Ascending aorta (tissue), 2 donors: ENCODE measurements around the gene ZNF394. TPM values are rescaled to one million over a fixed set of nuclear protein-coding genes. Genes with fewer than 3 reads are reported as not detected.

Experiments used
- DNase-seq, 2 donors: peaks; one replicate each; pipeline ENCODE4 v3.0.0-alpha.2; 2019; ENCODE audit warnings: low spot score in 2 of 2
- H3K27ac ChIP-seq, 2 donors: fragments of 200-600 bp; sonication (generic); one replicate each; pipeline ENCODE4 v1.5.1; 2016 to 2017; ENCODE audit warnings: mild to moderate bottlenecking in 1 of 2
- H3K27me3 ChIP-seq: fragments of 200-600 bp; sonication (generic); one replicate; pipeline ENCODE4 v1.5.1; 2017
- H3K36me3 ChIP-seq, 2 donors: fragments of 200-600 bp; sonication (generic); one replicate each; pipeline ENCODE4 v1.5.1; 2016
- H3K4me1 ChIP-seq, 2 donors: fragments of 200-600 bp; sonication (generic); one replicate each; pipeline ENCODE4 v1.5.1; 2016 to 2017; ENCODE audit warnings: mild to moderate bottlenecking in 1 of 2
- H3K4me3 ChIP-seq, 2 donors: fragments of 200-600 bp; sonication (generic); one replicate each; pipeline ENCODE4 v1.5.1; 2016 to 2017; ENCODE audit warnings: mild to moderate bottlenecking in 1 of 2
- H3K9me3 ChIP-seq, 2 donors: fragments of 200-600 bp; sonication (generic); one replicate each; pipeline ENCODE4 v1.5.1; 2016
- CTCF ChIP-seq, 3 experiments: fragments of 200-600 bp in 2 of 3; fragments of 450-650 bp in 1 of 3; sonication (generic) in 2 of 3; IDR thresholded peaks; one replicate each; pipeline ENCODE4 v1.5.1; 2016 to 2019; ENCODE audit warnings: antibody characterized with exemption in 3 of 3, mild to moderate bottlenecking in 1 of 3, moderate library complexity in 1 of 3
- intact Hi-C: fragments of 100-400 bp; cut with DNase I; formaldehyde crosslinking; loops from one replicate; pipeline ENCODE4 v1.15.1; 2023
- total RNA-seq: library from RNA; depleted of rRNA; stranded (reverse); fragments of >200 nt; gene quantifications from one replicate; pipeline ENCODE4 v1.1.0, GENCODE V29; 2016

Gene ZNF394
- total RNA-seq, 1 donor from 2014 or later: 25.7 TPM

- H3K9me3 ChIP-seq: no peaks in the 10 kb centered on the region
- TF ChIP-seq CTCF (IDR thresholded peaks at IDR 0.05): no peak
- peak overlapping the region; percentile 61 to 95 for H3K4me3 ChIP-seq
- peaks cover 0 to 14% of the 10 kb centered on the region in 2 donors for H3K4me1 ChIP-seq
- peak overlapping the region in 1 of 2 donors; percentile 83 for H3K27ac ChIP-seq
- no peaks in the 10 kb centered on the region for H3K27me3 ChIP-seq
- intact Hi-C loops: loop anchor here (2.0 kb wide), 1 partner anchor 64 kb away; the partner anchor contains the start of genes BUD31 and PDAP1
- H3K36me3 ChIP-seq: no peaks in the 10 kb centered on the region
- DNase-seq: no peak
Observed at GRCh38 chr7:99473315-99473596, 26.8 kb downstream of the ZNF394 start.

GRCh38 chr7:99472561-99473314 is 27.3 kb downstream of the ZNF394 start, which contains the start of gene ZNF789:
Gene ZNF789, plus strand, starts transcription at chr7:99472890. Its CDS starts 3,567 bp downstream, at chr7:99476457.
- TF ChIP-seq CTCF (IDR thresholded peaks at IDR 0.05): no peak
- no peaks in the 10 kb centered on the region for H3K27me3 ChIP-seq
- H3K36me3 ChIP-seq: no peaks in the 10 kb centered on the region
- no peaks in the 10 kb centered on the region for H3K9me3 ChIP-seq
- intact Hi-C loops: loop anchor here (1.0 to 2.0 kb wide), 3 partner anchors 27 to 64 kb away; partner anchors contain the start of genes BUD31, PDAP1 and ZKSCAN5
- H3K4me3 ChIP-seq: peak within 1 kb of the TSS; percentile 61 to 95
- H3K27ac ChIP-seq: peak within 1 kb of the TSS; percentile 83 to 86
- H3K4me1 ChIP-seq: peaks cover 0 to 14% of the 10 kb centered on the region in 2 donors
- peak; percentile 94 to 99 for DNase-seq

GRCh38 chr7:99469381-99470065 is 30.6 kb downstream of the ZNF394 start:
- Histone ChIP-seq H3K27ac (no peak overlapping the region), H3K4me3 (no peak overlapping the region)
- intact Hi-C loops: no loop called here

GRCh38 chr7:99468336-99468918 is 31.7 kb downstream of the ZNF394 start:
- Histone ChIP-seq H3K4me1 (peaks cover 10 to 20% of the 10 kb centered on the region in 2 donors), H3K4me3 (no peak overlapping the region), H3K27me3 (no peaks in the 10 kb centered on the region), H3K36me3 (no peaks in the 10 kb centered on the region), H3K27ac (no peak overlapping the region), H3K9me3 (no peaks in the 10 kb centered on the region)
- intact Hi-C loops: no loop called here
- no peak for TF ChIP-seq CTCF (IDR thresholded peaks at IDR 0.05)
- no peak for DNase-seq

More at GRCh38 chr7:99469381-99470065, 30.6 kb downstream of the ZNF394 start:
- DNase-seq: no peak
- Histone ChIP-seq H3K27me3 (no peaks in the 10 kb centered on the region), H3K4me1 (peaks cover 10 to 26% of the 10 kb centered on the region in 2 donors), H3K9me3 (no peaks in the 10 kb centered on the region), H3K36me3 (no peaks in the 10 kb centered on the region)
- no peak for TF ChIP-seq CTCF (IDR thresholded peaks at IDR 0.05)

- no peaks in the 10 kb centered on the region for H3K9me3 ChIP-seq
- peak overlapping the region; percentile 73 to 84 for H3K27ac ChIP-seq
- DNase-seq: no peak
- no peak for TF ChIP-seq CTCF (IDR thresholded peaks at IDR 0.05)
- peak overlapping the region; percentile 83 to 94 for H3K4me3 ChIP-seq
- H3K27me3 ChIP-seq: no peaks in the 10 kb centered on the region
- intact Hi-C loops: no loop called here
- peaks cover 10 to 12% of the 10 kb centered on the region in 2 donors for H3K4me1 ChIP-seq
- H3K36me3 ChIP-seq: no peaks in the 10 kb centered on the region
Observed at GRCh38 chr7:99465421-99465768, 34.7 kb downstream of the ZNF394 start.
